Astrocyte (in vitro differentiated cells and primary cell): ENCODE results near the gene POLA1.

Experiments used
- EZH2 ChIP-seq: IDR thresholded peaks from 2 replicates; pipeline ENCODE4 v1.6.1; 2012; ENCODE audit warnings: mild to moderate bottlenecking, low read length, inconsistent platforms; ENCODE audit not compliant: insufficient read depth
- TF ChIP-seq, protein P1 (sequence below): IDR thresholded peaks from 2 replicates; pipeline ENCODE4 v1.5.1; 2011; ENCODE audit warnings: low read depth, mild to moderate bottlenecking, inconsistent platforms, low read length, moderate library complexity; ENCODE audit not compliant: insufficient read depth

GRCh38 chrX:25025615-25026014 lies 331.9 kb downstream of the POLA1 start:
- TF ChIP-seq EZH2: no peak
- TF ChIP-seq, protein P1, sequence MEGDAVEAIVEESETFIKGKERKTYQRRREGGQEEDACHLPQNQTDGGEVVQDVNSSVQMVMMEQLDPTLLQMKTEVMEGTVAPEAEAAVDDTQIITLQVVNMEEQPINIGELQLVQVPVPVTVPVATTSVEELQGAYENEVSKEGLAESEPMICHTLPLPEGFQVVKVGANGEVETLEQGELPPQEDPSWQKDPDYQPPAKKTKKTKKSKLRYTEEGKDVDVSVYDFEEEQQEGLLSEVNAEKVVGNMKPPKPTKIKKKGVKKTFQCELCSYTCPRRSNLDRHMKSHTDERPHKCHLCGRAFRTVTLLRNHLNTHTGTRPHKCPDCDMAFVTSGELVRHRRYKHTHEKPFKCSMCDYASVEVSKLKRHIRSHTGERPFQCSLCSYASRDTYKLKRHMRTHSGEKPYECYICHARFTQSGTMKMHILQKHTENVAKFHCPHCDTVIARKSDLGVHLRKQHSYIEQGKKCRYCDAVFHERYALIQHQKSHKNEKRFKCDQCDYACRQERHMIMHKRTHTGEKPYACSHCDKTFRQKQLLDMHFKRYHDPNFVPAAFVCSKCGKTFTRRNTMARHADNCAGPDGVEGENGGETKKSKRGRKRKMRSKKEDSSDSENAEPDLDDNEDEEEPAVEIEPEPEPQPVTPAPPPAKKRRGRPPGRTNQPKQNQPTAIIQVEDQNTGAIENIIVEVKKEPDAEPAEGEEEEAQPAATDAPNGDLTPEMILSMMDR: no peak
